ENCODE data around the gene PDE11A. TPM values are rescaled to one million over a fixed set of nuclear protein-coding genes. Genes with fewer than 3 reads are reported as not detected.
A peak's percentile ranks its signal among the peaks of the same experiment; 100 is the strongest.

Gene PDE11A
- total RNA-seq, 2 donors from 2014 or later: 1.8 to 1.9 TPM

- peak; percentile 81 for ATAC-seq
- intact Hi-C loops (cut with DNase I, micrococcal nuclease): loop anchor here in 1 of 2 donors (5.0 to 10.0 kb wide), 2 partner anchors 237 to 390 kb away; no protein-coding TSS in a partner anchor
Measured at GRCh38 chr2:177724398-177725287, 347.9 kb downstream of the PDE11A start.

GRCh38 chr2:177723235-177723634 lies 349.3 kb downstream of the PDE11A start:
- DNase-seq (no peak), ATAC-seq (no peak)
- intact Hi-C loops (cut with DNase I, micrococcal nuclease): loop anchor here in 1 of 2 donors (5.0 to 10.0 kb wide), 2 partner anchors 236 to 388 kb away; no protein-coding TSS in a partner anchor

More at GRCh38 chr2:177724398-177725287, 347.9 kb downstream of the PDE11A start:
- peak in 1 of 2 donors; percentile 51 for DNase-seq

- intact Hi-C loops (cut with DNase I, micrococcal nuclease): loop anchor here in 1 of 2 donors (5.0 to 10.0 kb wide), 2 partner anchors 235 to 387 kb away; no protein-coding TSS in a partner anchor
- DNase-seq (no peak), ATAC-seq (no peak)
Measured at GRCh38 chr2:177721818-177722567, 350.6 kb downstream of the PDE11A start.

GRCh38 chr2:177721087-177721486 lies 351.5 kb downstream of the PDE11A start:
- no peak for ATAC-seq
- DNase-seq: no peak
- intact Hi-C loops (cut with DNase I, micrococcal nuclease): loop anchor here in 1 of 2 donors (5.0 to 10.0 kb wide), 2 partner anchors 234 to 386 kb away; no protein-coding TSS in a partner anchor

GRCh38 chr2:177717831-177718618 lies 354.6 kb downstream of the PDE11A start:
- ATAC-seq: no peak
- intact Hi-C loops (cut with DNase I, micrococcal nuclease): no loop called here
- DNase-seq: no peak

GRCh38 chr2:177716484-177716883 lies 356.1 kb downstream of the PDE11A start:
- intact Hi-C loops (cut with DNase I, micrococcal nuclease): no loop called here
- ATAC-seq: no peak
- DNase-seq: no peak

GRCh38 chr2:177715771-177716170 lies 356.8 kb downstream of the PDE11A start:
- intact Hi-C loops (cut with DNase I, micrococcal nuclease): no loop called here
- ATAC-seq (no peak), DNase-seq (no peak)

GRCh38 chr2:177714704-177715103 lies 357.9 kb downstream of the PDE11A start:
- intact Hi-C loops (cut with DNase I, micrococcal nuclease): no loop called here
- ATAC-seq (no peak), DNase-seq (no peak)

- ATAC-seq (no peak), DNase-seq (no peak)
- intact Hi-C loops (cut with DNase I, micrococcal nuclease): no loop called here
Measured at GRCh38 chr2:177712462-177712861, 360.1 kb downstream of the PDE11A start.

- no peak for ATAC-seq
- intact Hi-C loops (cut with DNase I, micrococcal nuclease): no loop called here
- no peak for DNase-seq
Measured at GRCh38 chr2:177711483-177712265, 360.9 kb downstream of the PDE11A start.

GRCh38 chr2:177710889-177711288 lies 361.7 kb downstream of the PDE11A start:
- intact Hi-C loops (cut with DNase I, micrococcal nuclease): no loop called here
- ATAC-seq (no peak), DNase-seq (no peak)

GRCh38 chr2:177709986-177710401 lies 362.6 kb downstream of the PDE11A start:
- ATAC-seq: no peak
- intact Hi-C loops (cut with DNase I, micrococcal nuclease): no loop called here
- no peak for DNase-seq

GRCh38 chr2:177708660-177709444 lies 363.7 kb downstream of the PDE11A start:
- no peak for DNase-seq
- no peak for ATAC-seq
- intact Hi-C loops (cut with DNase I, micrococcal nuclease): no loop called here

- DNase-seq (no peak), ATAC-seq (no peak)
- intact Hi-C loops (cut with DNase I, micrococcal nuclease): no loop called here
Measured at GRCh38 chr2:177708106-177708505, 364.5 kb downstream of the PDE11A start.

- ATAC-seq (no peak), DNase-seq (no peak)
- intact Hi-C loops (cut with DNase I, micrococcal nuclease): no loop called here
Measured at GRCh38 chr2:177705511-177706173, 366.9 kb downstream of the PDE11A start.

- ATAC-seq (no peak), DNase-seq (no peak)
Measured at GRCh38 chr2:177703159-177703558, 369.4 kb downstream of the PDE11A start.

GRCh38 chr2:177698281-177698680 lies 374.3 kb downstream of the PDE11A start:
- ATAC-seq (no peak), DNase-seq (no peak)
- intact Hi-C loops (cut with DNase I, micrococcal nuclease): no loop called here

More at GRCh38 chr2:177703159-177703558, 369.4 kb downstream of the PDE11A start:
- intact Hi-C loops (cut with DNase I, micrococcal nuclease): no loop called here
